ENCODE results near the gene TPCN2.
A peak's percentile ranks its signal among the peaks of the same experiment; 100 is the strongest.
"Not testable (repeated sequence)": the region's sequence is repeated elsewhere in the genome, so short reads cannot be mapped to it uniquely, and the experiment has no call there.

Gene TPCN2

GRCh38 chr11:69123593-69124545 lies 75.1 kb downstream of the TPCN2 start:
- Mint-ChIP-seq H3K9me3 (peaks cover under 1% of the 10 kb centered on the region), H3K4me3 (peak overlapping the region; percentile 49), H3K27me3 (no peaks in the 10 kb centered on the region), H3K4me1 (peaks cover 43% of the 10 kb centered on the region), H3K36me3 (no peaks in the 10 kb centered on the region), H3K27ac (peak overlapping the region; percentile 46)

- peaks cover 2% of the 10 kb centered on the region for H3K36me3 Mint-ChIP-seq
- H3K9me3 Mint-ChIP-seq, result peaks cover 4% of the 10 kb centered on the region
- H3K27ac Mint-ChIP-seq, result no peak overlapping the region
- H3K4me3 Mint-ChIP-seq, result no peak overlapping the region
- no peaks in the 10 kb centered on the region for H3K27me3 Mint-ChIP-seq
- peaks cover 49% of the 10 kb centered on the region for H3K4me1 Mint-ChIP-seq
These were observed 77.1 kb downstream of the TPCN2 start for GRCh38 chr11:69125861-69126260.

- Mint-ChIP-seq H3K4me3 (no peak overlapping the region), H3K27me3 (no peaks in the 10 kb centered on the region), H3K4me1 (peaks cover 49% of the 10 kb centered on the region), H3K9me3 (peaks cover 4% of the 10 kb centered on the region), H3K36me3 (peaks cover 2% of the 10 kb centered on the region), H3K27ac (no peak overlapping the region)
These were observed 77.6 kb downstream of the TPCN2 start for GRCh38 chr11:69126286-69126685.

GRCh38 chr11:69127081-69127850 lies 78.5 kb downstream of the TPCN2 start:
- H3K4me1 Mint-ChIP-seq, result peaks cover 43% of the 10 kb centered on the region
- H3K9me3 Mint-ChIP-seq, result peaks cover 4% of the 10 kb centered on the region
- no peak overlapping the region for H3K27ac Mint-ChIP-seq
- H3K4me3 Mint-ChIP-seq, result no peak overlapping the region
- H3K27me3 Mint-ChIP-seq, result no peaks in the 10 kb centered on the region
- H3K36me3 Mint-ChIP-seq, result peaks cover 2% of the 10 kb centered on the region

GRCh38 chr11:69127884-69128283 lies 79.2 kb downstream of the TPCN2 start:
- H3K9me3 Mint-ChIP-seq, result peaks cover 4% of the 10 kb centered on the region
- H3K4me3 Mint-ChIP-seq, result no peak overlapping the region
- H3K27ac Mint-ChIP-seq, result no peak overlapping the region
- no peaks in the 10 kb centered on the region for H3K27me3 Mint-ChIP-seq
- peaks cover 37% of the 10 kb centered on the region for H3K4me1 Mint-ChIP-seq
- H3K36me3 Mint-ChIP-seq, result peaks cover 2% of the 10 kb centered on the region

- Mint-ChIP-seq H3K4me1 (peaks cover 28% of the 10 kb centered on the region), H3K27ac (no peak overlapping the region), H3K9me3 (peaks cover 4% of the 10 kb centered on the region), H3K4me3 (no peak overlapping the region), H3K36me3 (peaks cover 2% of the 10 kb centered on the region), H3K27me3 (no peaks in the 10 kb centered on the region)
These were observed 80.3 kb downstream of the TPCN2 start for GRCh38 chr11:69129053-69129452.

- peak overlapping the region; percentile 46 for H3K27ac Mint-ChIP-seq
- peaks cover 24% of the 10 kb centered on the region for H3K4me1 Mint-ChIP-seq
- no peak overlapping the region for H3K4me3 Mint-ChIP-seq
- H3K27me3 Mint-ChIP-seq, result no peaks in the 10 kb centered on the region
- peaks cover 2% of the 10 kb centered on the region for H3K36me3 Mint-ChIP-seq
- H3K9me3 Mint-ChIP-seq, result peaks cover 4% of the 10 kb centered on the region
These were observed 80.9 kb downstream of the TPCN2 start for GRCh38 chr11:69129647-69130046.

GRCh38 chr11:69130654-69131053 lies 81.9 kb downstream of the TPCN2 start:
- Mint-ChIP-seq H3K4me3 (no peak overlapping the region), H3K36me3 (peaks cover 2% of the 10 kb centered on the region)

GRCh38 chr11:69131121-69131566 lies 82.4 kb downstream of the TPCN2 start:
- Mint-ChIP-seq H3K27ac (no peak overlapping the region), H3K4me1 (peaks cover 25% of the 10 kb centered on the region), H3K27me3 (no peaks in the 10 kb centered on the region), H3K4me3 (no peak overlapping the region), H3K9me3 (peaks cover 4% of the 10 kb centered on the region), H3K36me3 (peaks cover 2% of the 10 kb centered on the region)

More at GRCh38 chr11:69130654-69131053, 81.9 kb downstream of the TPCN2 start:
- H3K27me3 Mint-ChIP-seq, result no peaks in the 10 kb centered on the region
- H3K9me3 Mint-ChIP-seq, result peaks cover 4% of the 10 kb centered on the region
- no peak overlapping the region for H3K27ac Mint-ChIP-seq
- H3K4me1 Mint-ChIP-seq, result peaks cover 21% of the 10 kb centered on the region

- peaks cover 2% of the 10 kb centered on the region for H3K36me3 Mint-ChIP-seq
- H3K9me3 Mint-ChIP-seq, result peaks cover 4% of the 10 kb centered on the region
- H3K27ac Mint-ChIP-seq, result no peak overlapping the region
- H3K4me1 Mint-ChIP-seq, result peaks cover 27% of the 10 kb centered on the region
- H3K27me3 Mint-ChIP-seq, result no peaks in the 10 kb centered on the region
- no peak overlapping the region for H3K4me3 Mint-ChIP-seq
These were observed 83.0 kb downstream of the TPCN2 start for GRCh38 chr11:69131644-69132300.

GRCh38 chr11:69132301-69132670 lies 83.6 kb downstream of the TPCN2 start:
- H3K4me1 Mint-ChIP-seq, result peaks cover 27% of the 10 kb centered on the region
- H3K27ac Mint-ChIP-seq, result no peak overlapping the region
- peaks cover 4% of the 10 kb centered on the region for H3K9me3 Mint-ChIP-seq
- peaks cover 2% of the 10 kb centered on the region for H3K36me3 Mint-ChIP-seq
- H3K27me3 Mint-ChIP-seq, result no peaks in the 10 kb centered on the region
- no peak overlapping the region for H3K4me3 Mint-ChIP-seq

GRCh38 chr11:69133251-69133650 lies 84.5 kb downstream of the TPCN2 start:
- peaks cover 2% of the 10 kb centered on the region for H3K36me3 Mint-ChIP-seq
- peaks cover 4% of the 10 kb centered on the region for H3K9me3 Mint-ChIP-seq
- H3K27ac Mint-ChIP-seq, result no peak overlapping the region
- no peaks in the 10 kb centered on the region for H3K27me3 Mint-ChIP-seq
- peaks cover 28% of the 10 kb centered on the region for H3K4me1 Mint-ChIP-seq
- no peak overlapping the region for H3K4me3 Mint-ChIP-seq

- not testable (repeated sequence) for H3K27me3 Mint-ChIP-seq, H3K36me3 Mint-ChIP-seq, H3K4me3 Mint-ChIP-seq, H3K27ac Mint-ChIP-seq, H3K9me3 Mint-ChIP-seq
- peaks cover 28% of the 10 kb centered on the region for H3K4me1 Mint-ChIP-seq
These were observed 85.5 kb downstream of the TPCN2 start for GRCh38 chr11:69134182-69134581.

- no peak overlapping the region for H3K4me3 Mint-ChIP-seq
- H3K4me1 Mint-ChIP-seq, result peaks cover 25% of the 10 kb centered on the region
- H3K9me3 Mint-ChIP-seq, result no peaks in the 10 kb centered on the region
- H3K27me3 Mint-ChIP-seq, result no peaks in the 10 kb centered on the region
- H3K27ac Mint-ChIP-seq, result no peak overlapping the region
- H3K36me3 Mint-ChIP-seq, result no peaks in the 10 kb centered on the region
These were observed 86.2 kb downstream of the TPCN2 start for GRCh38 chr11:69134957-69135356.

All from activated naive CD4-positive, alpha-beta T cell treated with anti-CD3 and anti-CD28 coated beads, Interleukin-2, amount 50 U/mL, for 24 hours (primary cell).